ENCODE results near the gene GAS7.
"Not testable (repeated sequence)": the region's sequence is repeated elsewhere in the genome, so short reads cannot be mapped to it uniquely, and the experiment has no call there.

GAS7 gene

GRCh38 chr17:9932491-9932890 is 265.9 kb downstream of the GAS7 start:
- no peak for DNase-seq

DNA sequence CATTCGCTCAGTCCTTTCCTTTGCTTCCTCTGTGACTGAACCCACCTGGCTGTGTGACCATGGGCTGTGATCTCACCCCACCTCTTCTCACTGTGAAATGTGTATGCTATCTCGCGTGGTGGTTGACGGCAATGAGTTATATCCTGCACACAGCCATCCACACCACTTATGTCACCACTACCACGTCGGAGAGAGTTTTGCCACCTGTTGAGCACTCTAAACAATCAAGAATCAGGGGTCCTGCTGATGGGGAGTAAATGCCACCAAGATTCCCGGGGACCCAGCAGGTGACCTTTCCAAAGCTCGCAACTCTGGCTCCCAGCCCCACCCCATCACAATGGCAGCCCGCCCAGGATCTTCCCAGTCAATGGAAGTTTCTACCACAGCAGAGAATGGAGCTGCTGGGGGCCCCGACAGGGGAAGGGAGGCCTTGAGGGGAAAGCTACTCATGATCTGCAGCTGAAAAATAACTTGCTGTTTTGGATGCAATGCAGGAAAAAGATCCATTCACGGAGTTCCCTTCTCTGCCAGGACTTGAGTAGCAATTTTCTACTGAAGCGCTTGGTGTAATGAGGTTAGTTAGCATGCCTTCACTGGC is 267.2 kb downstream of the GAS7 start:
- DNase-seq: no peak

GRCh38 chr17:9929871-9930270 is 268.5 kb downstream of the GAS7 start:
- no peak for DNase-seq

GRCh38 chr17:9928601-9929333 is 269.6 kb downstream of the GAS7 start:
- DNase-seq: peak; percentile 93

- DNase-seq: no peak
Observed at GRCh38 chr17:9926150-9926804, 272.1 kb downstream of the GAS7 start.

GRCh38 chr17:9925457-9925856 is 272.9 kb downstream of the GAS7 start:
- no peak for DNase-seq

DNA sequence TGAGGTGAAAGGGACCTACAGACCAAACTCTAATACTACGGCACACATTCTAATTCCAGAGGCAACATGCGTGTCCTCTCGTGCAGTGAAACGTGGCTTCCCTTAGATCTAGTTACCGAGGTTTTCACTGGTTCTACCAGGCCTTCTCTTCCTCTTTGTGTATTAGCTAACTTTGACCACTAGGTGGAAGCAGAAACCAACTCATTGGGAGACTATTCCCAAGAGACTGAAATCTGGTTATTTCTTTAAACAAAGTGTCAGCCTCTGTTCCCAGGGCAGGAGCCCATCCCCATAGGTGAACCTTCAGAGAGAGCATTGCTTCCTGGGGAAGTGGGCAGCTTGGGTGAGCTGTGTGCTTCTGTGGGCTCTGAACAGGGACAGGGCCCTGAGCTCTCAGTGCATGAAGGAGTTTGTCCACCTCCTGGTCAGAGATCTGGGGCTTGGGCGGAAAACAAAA is 273.6 kb downstream of the GAS7 start:
- peak; percentile 52 for DNase-seq

DNA sequence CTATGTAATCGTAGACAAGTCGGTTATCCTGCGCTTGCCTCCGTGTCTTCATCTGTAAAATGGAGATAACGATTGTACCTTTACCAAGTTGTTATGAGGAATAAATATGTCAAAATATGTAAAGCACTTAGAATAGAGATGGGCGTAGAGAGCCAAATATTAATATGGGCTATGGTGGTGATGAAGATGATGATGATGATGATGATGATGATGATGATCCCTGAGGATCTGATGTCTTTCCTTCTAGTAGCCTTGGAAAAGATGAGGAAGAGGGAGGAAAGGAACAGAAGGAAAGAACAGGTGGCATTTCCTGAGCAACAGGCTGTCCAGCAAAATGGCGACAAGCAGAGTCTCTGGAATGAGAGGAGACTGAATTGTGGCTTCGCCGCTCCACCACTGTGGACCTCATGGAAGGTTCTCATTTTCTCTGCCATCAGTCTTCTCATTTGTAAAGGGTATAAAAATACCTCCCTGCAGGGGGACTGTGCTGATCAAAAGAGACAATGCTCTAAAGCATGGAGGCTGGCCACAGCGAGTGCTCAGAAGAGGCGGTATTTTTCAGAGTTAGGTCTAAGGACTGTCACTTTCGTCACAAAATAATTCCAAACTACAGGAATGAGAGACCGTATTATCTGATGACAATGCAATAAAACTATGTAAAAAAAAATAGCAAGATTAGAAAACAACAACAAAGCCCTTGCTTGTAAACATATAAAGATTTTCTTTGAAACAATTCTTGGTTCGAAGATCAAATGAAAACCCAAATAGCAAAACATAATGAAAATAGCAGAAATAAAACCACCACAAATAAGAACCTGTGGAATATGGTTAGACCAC is 276.2 kb downstream of the GAS7 start:
- no peak for DNase-seq

DNA sequence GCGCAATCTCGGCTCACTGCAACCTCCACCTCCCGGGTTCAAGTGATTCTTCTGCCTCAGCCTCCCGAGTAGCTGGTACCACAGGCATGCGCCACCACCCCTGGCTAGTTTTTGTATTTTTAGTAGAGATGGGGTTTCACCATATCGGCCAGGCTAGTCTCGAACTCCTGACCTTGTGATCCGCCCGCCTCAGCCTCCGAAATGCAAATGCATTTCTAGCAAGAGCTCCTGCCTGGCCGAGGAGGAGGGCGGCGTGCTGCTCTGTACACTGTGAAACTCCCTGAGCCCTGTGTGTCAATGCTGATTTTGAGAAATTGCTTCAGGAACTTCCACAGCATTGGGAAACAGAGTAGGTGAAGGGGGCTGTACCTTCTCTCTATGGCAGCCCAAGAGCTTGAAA is 277.2 kb downstream of the GAS7 start:
- DNase-seq: not testable (repeated sequence)

DNA sequence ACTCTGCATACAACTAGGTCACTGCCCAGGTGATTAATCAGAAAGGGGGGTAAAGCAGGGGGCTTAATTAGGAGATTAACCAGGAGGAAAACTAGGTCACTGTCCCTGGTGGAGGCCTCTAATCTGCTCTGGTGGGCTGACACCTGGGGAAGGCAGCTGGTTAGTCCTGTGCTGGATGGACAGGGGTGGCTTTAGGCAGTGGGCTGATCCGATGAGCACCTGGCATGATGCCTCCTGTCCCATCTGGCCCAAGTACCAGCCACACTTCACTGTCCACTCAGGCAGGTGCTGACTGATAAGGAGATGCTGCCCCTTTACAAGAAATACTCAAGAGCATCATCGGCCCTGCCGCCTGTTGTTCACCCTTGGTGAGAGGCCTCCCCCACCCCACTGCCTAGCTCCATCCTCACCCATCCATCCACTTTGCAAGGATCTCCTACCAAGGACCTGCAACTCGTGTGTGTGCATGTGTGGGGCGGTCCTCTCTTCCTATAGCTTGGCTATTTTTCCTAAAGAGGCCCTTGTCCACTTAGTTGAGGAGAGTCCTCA is 279.5 kb downstream of the GAS7 start:
- no peak for DNase-seq

GRCh38 chr17:9918352-9918751 is 280.1 kb downstream of the GAS7 start:
- DNase-seq: no peak

DNA sequence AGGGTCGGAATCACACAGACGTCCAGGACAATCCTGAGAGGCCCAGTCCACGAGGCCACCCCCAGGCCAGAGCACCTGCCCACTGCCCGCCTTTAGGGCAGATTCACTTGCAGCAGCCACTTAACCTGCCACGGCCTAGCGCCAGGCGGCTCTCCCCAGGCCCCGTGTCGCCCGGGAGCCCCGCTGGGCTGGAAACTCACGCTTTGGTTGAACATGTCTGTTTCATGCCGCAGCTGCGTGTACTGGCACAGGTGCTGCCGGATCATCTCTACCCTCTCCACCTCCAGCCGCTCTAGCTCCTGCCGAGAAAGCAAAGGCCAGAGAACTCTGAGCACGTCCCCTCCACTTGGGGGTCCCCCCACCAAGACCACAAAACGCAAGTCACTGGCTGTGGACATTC is 280.6 kb downstream of the GAS7 start:
- no peak for DNase-seq

GRCh38 chr17:9917131-9917530 is 281.3 kb downstream of the GAS7 start:
- no peak for DNase-seq

DNA sequence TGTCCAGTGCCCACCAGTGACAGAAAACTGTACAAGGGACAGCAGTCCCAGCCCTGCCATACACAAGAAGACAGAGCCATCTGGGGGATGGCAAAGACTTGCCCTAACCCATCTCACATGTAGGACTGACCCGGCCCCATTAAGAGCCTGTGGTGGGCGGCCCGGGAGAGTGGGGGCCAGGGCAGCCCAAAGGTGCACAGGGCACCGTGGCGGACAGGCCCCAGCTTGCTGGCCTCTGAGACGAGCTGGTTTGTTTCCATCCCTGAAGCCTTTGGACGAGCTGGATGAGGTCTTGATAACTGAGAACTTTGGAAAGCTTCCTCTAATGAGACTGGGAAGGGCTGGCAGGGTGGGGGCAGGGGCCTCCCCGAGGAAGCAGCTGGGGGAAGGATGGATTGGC is 282.3 kb downstream of the GAS7 start:
- DNase-seq: no peak

GRCh38 chr17:9913476-9913875 is 284.9 kb downstream of the GAS7 start:
- DNase-seq: no peak

GRCh38 chr17:9912121-9913099 is 286.0 kb downstream of the GAS7 start:
- no peak for DNase-seq

- DNase-seq: no peak
Observed at GRCh38 chr17:9911089-9911488, 287.3 kb downstream of the GAS7 start.

- DNase-seq: no peak
Observed at GRCh38 chr17:9908649-9909042, 289.8 kb downstream of the GAS7 start.

DNA sequence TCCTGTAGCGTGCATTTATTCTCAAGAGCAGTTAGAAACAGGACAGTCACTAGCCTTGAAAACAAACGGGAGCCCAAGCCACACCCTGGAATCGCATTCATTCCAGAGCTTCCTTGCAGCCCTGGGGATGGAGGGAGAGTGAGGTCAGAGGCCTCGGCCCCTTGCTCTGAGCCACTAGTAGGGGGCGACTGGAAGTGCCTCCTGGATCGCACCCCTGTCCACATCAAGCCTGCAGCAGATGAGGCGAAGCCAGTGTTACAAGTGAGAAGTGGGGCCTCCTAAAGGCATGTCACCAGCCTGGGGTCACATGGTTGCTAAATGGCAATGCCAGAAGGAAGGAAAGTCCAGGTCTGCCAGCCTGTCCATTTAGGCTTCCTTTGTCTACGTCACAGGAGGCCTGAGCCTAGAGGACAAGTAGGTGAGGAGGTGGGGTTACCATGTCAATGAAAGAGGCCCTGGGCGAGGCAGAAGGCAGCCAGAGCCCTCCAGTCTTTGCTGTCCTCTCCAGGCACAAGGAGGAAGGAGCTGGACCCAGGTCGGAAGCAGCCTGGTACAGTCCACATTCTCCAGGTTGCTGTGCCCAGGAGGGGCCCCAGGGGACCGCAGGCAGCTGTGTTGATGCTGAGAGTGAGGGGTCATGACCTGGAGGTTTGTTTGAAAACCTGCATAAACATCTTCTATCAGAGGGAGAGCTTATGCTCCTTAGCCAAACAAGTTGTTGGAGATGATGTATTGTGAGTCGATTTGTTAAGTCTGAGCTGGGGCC is 290.3 kb downstream of the GAS7 start:
- DNase-seq: no peak

- DNase-seq: no peak
Observed at GRCh38 chr17:9907131-9907530, 291.3 kb downstream of the GAS7 start.

GRCh38 chr17:9906616-9907015 is 291.8 kb downstream of the GAS7 start:
- no peak for DNase-seq

Measured in amniotic stem cell (primary cell).